ENCODE measurements around the gene TTC5. TPM values are rescaled to one million over a fixed set of nuclear protein-coding genes. Genes with fewer than 3 reads are reported as not detected.
"Not testable (repeated sequence)": the region's sequence is repeated elsewhere in the genome, so short reads cannot be mapped to it uniquely, and the experiment has no call there.

The TTC5 gene, protein sequence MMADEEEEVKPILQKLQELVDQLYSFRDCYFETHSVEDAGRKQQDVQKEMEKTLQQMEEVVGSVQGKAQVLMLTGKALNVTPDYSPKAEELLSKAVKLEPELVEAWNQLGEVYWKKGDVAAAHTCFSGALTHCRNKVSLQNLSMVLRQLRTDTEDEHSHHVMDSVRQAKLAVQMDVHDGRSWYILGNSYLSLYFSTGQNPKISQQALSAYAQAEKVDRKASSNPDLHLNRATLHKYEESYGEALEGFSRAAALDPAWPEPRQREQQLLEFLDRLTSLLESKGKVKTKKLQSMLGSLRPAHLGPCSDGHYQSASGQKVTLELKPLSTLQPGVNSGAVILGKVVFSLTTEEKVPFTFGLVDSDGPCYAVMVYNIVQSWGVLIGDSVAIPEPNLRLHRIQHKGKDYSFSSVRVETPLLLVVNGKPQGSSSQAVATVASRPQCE
- total RNA-seq, result 10 to 100 TPM; 20.5 to 21.2 TPM

- ChIA-PET POLR2A (interaction anchor here (2.7 kb wide), 1 partner anchor 38 kb away, joined by 10 read pairs; the partner anchor contains the start of gene PARP2), CTCF (interaction anchor here (0.7 to 4.0 kb wide), 8 partner anchors 11 to 111 kb away, joined by 3 to 15 read pairs (median 4); partner anchors contain the start of gene PARP2)
- DNase-seq, result peak; percentile 91
Measured at GRCh38 chr14:20305265-20306078, at the start of gene TTC5. Gene TTC5, minus strand, starts transcription at chr14:20305951. Its CDS starts 14 bp downstream, at chr14:20305937.

GRCh38 chr14:20350860-20351259 lies 45.1 kb upstream of the TTC5 start:
- peaks cover 4% of the 10 kb centered on the region for H3K4me1 Mint-ChIP-seq
- H3K4me3 Mint-ChIP-seq, result no peak overlapping the region
- no peak for DNase-seq
- CTCF ChIA-PET, result interaction anchor here (1.1 to 3.5 kb wide), 2 partner anchors 23 to 24 kb away, joined by 3 to 21 read pairs; no protein-coding TSS in a partner anchor
- H3K36me3 Mint-ChIP-seq (ENCODE audit: low read depth), result peaks cover 67% of the 10 kb centered on the region
- no peak overlapping the region for H3K27ac Mint-ChIP-seq
- H3K27me3 Mint-ChIP-seq, result no peaks in the 10 kb centered on the region
- H3K9me3 Mint-ChIP-seq, result no peaks in the 10 kb centered on the region
- POLR2A ChIA-PET, result interaction anchor here (1.5 kb wide), 1 partner anchor 8 kb away, joined by 5 read pairs; the partner anchor contains the start of gene PARP2

More at GRCh38 chr14:20305265-20306078, at the start of gene TTC5:
- H3K4me1 Mint-ChIP-seq, result peaks cover 32% of the 10 kb centered on the region
- H3K36me3 Mint-ChIP-seq (ENCODE audit: low read depth), result peaks cover 17% of the 10 kb centered on the region
- peak within 1 kb of the TSS; percentile 83 for H3K4me3 Mint-ChIP-seq
- H3K27ac Mint-ChIP-seq, result peak within 1 kb of the TSS; percentile 67
- H3K9me3 Mint-ChIP-seq, result no peaks in the 10 kb centered on the region
- no peaks in the 10 kb centered on the region for H3K27me3 Mint-ChIP-seq

DNA sequence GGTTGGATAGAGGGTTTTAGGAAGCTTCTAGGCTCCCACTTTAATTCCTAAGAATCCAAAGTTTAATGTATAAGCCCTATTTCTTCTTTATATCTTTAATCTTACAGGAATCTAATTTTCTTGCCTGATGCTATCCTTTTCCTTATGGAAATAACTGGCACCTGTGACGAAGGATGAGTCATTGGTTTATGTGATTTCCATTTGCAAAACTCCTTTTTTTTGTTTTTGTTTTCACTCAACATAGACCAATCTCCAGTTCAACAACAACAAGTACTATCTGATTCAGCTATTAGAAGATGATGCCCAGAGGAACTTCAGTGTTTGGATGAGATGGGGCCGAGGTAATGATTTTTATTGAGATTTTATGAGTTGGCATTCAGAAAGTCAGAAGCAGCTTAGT lies 44.5 kb upstream of the TTC5 start:
- H3K9me3 Mint-ChIP-seq, result no peaks in the 10 kb centered on the region
- H3K4me3 Mint-ChIP-seq, result no peak overlapping the region
- no peak overlapping the region for H3K27ac Mint-ChIP-seq
- CTCF ChIA-PET, result interaction anchor here (0.7 to 3.5 kb wide), 3 partner anchors 23 to 260 kb away, joined by 3 to 21 read pairs (median 4); partner anchors contain the start of gene TTC5
- no peak for DNase-seq
- peaks cover 68% of the 10 kb centered on the region for H3K36me3 Mint-ChIP-seq (ENCODE audit: low read depth)
- H3K27me3 Mint-ChIP-seq, result no peaks in the 10 kb centered on the region
- peaks cover 10% of the 10 kb centered on the region for H3K4me1 Mint-ChIP-seq
- POLR2A ChIA-PET, result interaction anchor here (1.2 to 1.5 kb wide), 2 partner anchors 105 to 119 kb away, joined by 3 read pairs; partner anchors contain the start of gene PNP

DNA sequence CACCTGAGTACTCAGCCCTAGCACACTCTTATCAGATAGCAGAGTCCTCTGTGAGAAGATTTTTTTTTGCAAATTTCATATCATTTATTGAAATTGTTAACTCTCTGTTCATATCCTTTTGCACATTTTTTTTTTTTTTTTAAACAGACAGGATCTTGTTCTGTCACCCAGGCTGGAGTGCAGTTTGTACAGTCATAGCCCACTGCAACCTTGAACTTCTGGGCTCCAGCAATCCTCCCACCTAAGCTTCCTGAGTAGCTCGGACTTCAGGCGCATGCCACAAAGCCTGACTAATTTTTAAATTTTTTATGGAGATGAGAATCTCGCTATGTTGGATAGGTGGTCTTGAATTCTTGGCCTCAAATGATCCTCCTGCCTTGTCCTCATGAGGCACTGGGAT lies 42.0 kb upstream of the TTC5 start:
- no peaks in the 10 kb centered on the region for H3K9me3 Mint-ChIP-seq
- DNase-seq, result no peak
- H3K36me3 Mint-ChIP-seq (ENCODE audit: low read depth), result peaks cover 56% of the 10 kb centered on the region
- no peaks in the 10 kb centered on the region for H3K27me3 Mint-ChIP-seq
- POLR2A ChIA-PET, result no interaction called here
- peaks cover 27% of the 10 kb centered on the region for H3K4me1 Mint-ChIP-seq
- no peak overlapping the region for H3K27ac Mint-ChIP-seq
- H3K4me3 Mint-ChIP-seq, result no peak overlapping the region
- CTCF ChIA-PET, result interaction anchor here (3.5 kb wide), 1 partner anchor 20 kb away, joined by 21 read pairs; no protein-coding TSS in a partner anchor

DNA sequence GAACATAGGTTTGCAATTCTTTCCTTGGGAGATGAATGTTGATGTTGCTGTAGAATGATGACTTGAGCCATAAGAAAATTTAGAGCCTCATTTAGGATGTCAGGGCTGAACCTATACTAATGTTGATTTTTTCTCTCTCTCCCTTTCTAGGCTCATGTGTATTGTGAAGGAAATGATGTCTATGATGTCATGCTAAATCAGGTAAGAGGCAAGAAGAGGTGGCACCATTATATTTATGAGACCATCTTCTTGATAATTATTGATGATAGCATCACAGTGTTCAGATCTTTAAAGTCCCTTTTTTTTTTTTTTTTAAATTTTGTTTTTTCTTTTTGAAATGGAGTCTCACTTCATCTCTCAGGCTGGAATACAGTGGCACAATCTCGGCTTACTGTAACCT lies 41.0 kb upstream of the TTC5 start:
- POLR2A ChIA-PET, result no interaction called here
- Mint-ChIP-seq H3K27me3 (no peaks in the 10 kb centered on the region), H3K27ac (no peak overlapping the region), H3K36me3 (ENCODE audit: low read depth) (peaks cover 46% of the 10 kb centered on the region), H3K4me3 (no peak overlapping the region), H3K9me3 (no peaks in the 10 kb centered on the region), H3K4me1 (peaks cover 27% of the 10 kb centered on the region)
- CTCF ChIA-PET, result no interaction called here
- no peak for DNase-seq

DNA sequence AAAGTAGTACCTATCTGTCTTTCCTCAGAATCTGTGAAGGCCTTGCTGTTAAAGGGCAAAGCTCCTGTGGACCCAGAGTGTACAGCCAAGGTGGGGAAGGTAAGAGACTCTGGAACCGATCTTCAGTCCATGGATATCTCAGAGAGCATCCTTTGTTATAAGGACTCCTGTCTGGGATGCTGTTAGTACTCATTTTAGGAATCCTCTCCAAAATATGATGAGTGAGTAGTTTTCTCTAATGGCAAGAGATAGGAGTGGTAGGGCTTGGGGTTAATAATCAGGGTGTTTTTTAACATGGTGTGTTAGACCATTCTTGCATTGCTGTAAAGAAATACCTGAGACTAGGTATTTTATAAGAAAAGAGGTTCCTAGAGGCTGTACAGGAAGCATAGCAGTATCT lies 39.6 kb upstream of the TTC5 start:
- ChIA-PET CTCF (interaction anchor here (4.4 kb wide), 1 partner anchor 264 kb away, joined by 29 read pairs; no protein-coding TSS in a partner anchor), POLR2A (interaction anchor here (3.6 kb wide), 1 partner anchor 264 kb away, joined by 22 read pairs; no protein-coding TSS in a partner anchor)
- DNase-seq, result no peak
- peak overlapping the region; percentile 40 for H3K27ac Mint-ChIP-seq
- H3K4me3 Mint-ChIP-seq, result peak overlapping the region; percentile 9
- no peaks in the 10 kb centered on the region for H3K27me3 Mint-ChIP-seq
- peaks cover 36% of the 10 kb centered on the region for H3K36me3 Mint-ChIP-seq (ENCODE audit: low read depth)
- H3K9me3 Mint-ChIP-seq, result no peaks in the 10 kb centered on the region
- peaks cover 27% of the 10 kb centered on the region for H3K4me1 Mint-ChIP-seq

DNA sequence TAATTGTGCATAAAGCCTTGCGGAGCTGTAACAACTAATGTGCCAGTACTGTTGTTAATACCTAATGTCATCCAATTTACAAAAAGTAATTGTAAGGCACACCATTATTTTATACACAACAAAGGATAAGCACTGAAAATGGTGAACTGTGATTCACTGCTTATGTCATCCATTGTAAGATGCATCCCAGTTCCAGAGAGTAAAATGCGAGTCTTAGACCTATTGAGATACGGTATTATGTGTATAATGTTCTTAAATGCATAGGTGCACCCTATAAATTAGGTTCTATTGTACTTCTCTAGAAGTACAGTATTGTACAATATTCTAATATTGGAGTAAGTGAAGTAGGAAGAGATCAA lies 38.1 kb upstream of the TTC5 start:
- peak overlapping the region; percentile 84 for H3K27ac Mint-ChIP-seq
- ChIA-PET POLR2A (interaction anchor here (0.7 to 5.0 kb wide), 29 partner anchors 7 to 438 kb away, joined by 3 to 144 read pairs (median 5); partner anchors contain the start of genes APEX1, CCNB1IP1, OSGEP and PIP4P1), CTCF (interaction anchor here (0.6 to 7.7 kb wide), 14 partner anchors 11 to 339 kb away, joined by 3 to 108 read pairs (median 9); partner anchors contain the start of genes APEX1, CCNB1IP1, OSGEP and PIP4P1)
- peaks cover 23% of the 10 kb centered on the region for H3K4me1 Mint-ChIP-seq
- DNase-seq, result no peak
- H3K9me3 Mint-ChIP-seq, result no peaks in the 10 kb centered on the region
- peaks cover 2% of the 10 kb centered on the region for H3K27me3 Mint-ChIP-seq
- peaks cover 27% of the 10 kb centered on the region for H3K36me3 Mint-ChIP-seq (ENCODE audit: low read depth)
- H3K4me3 Mint-ChIP-seq, result peak overlapping the region; percentile 89

DNA sequence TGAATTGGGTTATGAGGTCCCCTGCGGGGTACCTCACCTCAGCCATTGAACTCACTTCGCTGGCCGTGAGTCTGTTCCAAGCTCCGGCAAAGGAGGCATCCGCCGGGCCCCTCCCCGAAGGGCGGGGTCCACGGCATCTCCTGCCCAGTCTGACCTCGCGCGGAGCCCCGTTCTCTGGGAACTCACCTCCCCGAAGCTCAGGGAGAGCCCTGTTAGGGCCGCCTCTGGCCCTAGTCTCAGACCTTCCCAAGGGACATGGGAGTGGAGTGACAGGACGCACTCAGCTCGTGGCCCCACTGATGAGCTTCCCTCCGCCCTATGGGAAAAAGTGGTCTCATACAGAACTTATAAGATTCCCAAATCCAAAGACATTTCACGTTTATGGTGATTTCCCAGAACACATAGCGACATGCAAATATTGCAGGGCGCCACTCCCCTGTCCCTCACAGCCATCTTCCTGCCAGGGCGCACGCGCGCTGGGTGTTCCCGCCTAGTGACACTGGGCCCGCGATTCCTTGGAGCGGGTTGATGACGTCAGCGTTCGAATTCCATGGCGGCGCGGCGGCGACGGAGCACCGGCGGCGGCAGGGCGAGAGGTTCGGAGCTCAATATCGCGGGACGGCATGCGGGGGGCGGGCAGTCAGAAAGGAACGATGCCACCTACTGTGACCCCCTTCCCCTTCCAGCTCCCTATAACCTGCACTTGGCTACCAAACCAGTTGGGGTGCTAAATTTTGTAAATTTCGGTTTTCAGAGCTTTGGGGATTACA lies 37.5 kb upstream of the TTC5 start, which contains the start of gene PARP2:
TSS of gene PARP2 (plus strand) at position 544 of the 770 bp plus-strand sequence. CDS start at position 551, 7 bp downstream.
- Mint-ChIP-seq H3K4me3 (peak within 1 kb of the TSS; percentile 89), H3K27ac (peak within 1 kb of the TSS; percentile 84), H3K36me3 (ENCODE audit: low read depth) (peaks cover 25% of the 10 kb centered on the region), H3K9me3 (no peaks in the 10 kb centered on the region), H3K4me1 (peaks cover 23% of the 10 kb centered on the region), H3K27me3 (peaks cover 3% of the 10 kb centered on the region)
- DNase-seq, result peak; percentile 96
- CTCF ChIA-PET, result interaction anchor here (0.6 to 7.7 kb wide), 22 partner anchors 9 to 339 kb away, joined by 3 to 108 read pairs (median 4); partner anchors contain the start of genes APEX1, CCNB1IP1, OSGEP and PIP4P1
- POLR2A ChIA-PET, result interaction anchor here (0.5 to 5.0 kb wide), 42 partner anchors 8 to 761 kb away, joined by 3 to 144 read pairs (median 4); partner anchors contain the start of genes APEX1, CCNB1IP1, OSGEP and PIP4P1

- Mint-ChIP-seq H3K4me1 (peaks cover 23% of the 10 kb centered on the region), H3K36me3 (ENCODE audit: low read depth) (peaks cover 16% of the 10 kb centered on the region), H3K27me3 (peaks cover 6% of the 10 kb centered on the region), H3K4me3 (no peak overlapping the region), H3K9me3 (no peaks in the 10 kb centered on the region), H3K27ac (no peak overlapping the region)
- ChIA-PET POLR2A (interaction anchor here (2.6 to 5.0 kb wide), 9 partner anchors 12 to 341 kb away, joined by 10 to 144 read pairs (median 44); partner anchors contain the start of genes APEX1, CCNB1IP1, OSGEP and PIP4P1), CTCF (interaction anchor here (0.7 to 7.7 kb wide), 10 partner anchors 8 to 341 kb away, joined by 3 to 108 read pairs (median 9); partner anchors contain the start of genes CCNB1IP1, PIP4P1, TEP1 and TTC5)
- no peak for DNase-seq
Measured at GRCh38 chr14:20341646-20342045, 35.9 kb upstream of the TTC5 start.

GRCh38 chr14:20341032-20341431 lies 35.3 kb upstream of the TTC5 start:
- not testable (repeated sequence) for DNase-seq, H3K9me3 Mint-ChIP-seq, H3K27me3 Mint-ChIP-seq, H3K4me3 Mint-ChIP-seq, H3K27ac Mint-ChIP-seq
- H3K36me3 Mint-ChIP-seq (ENCODE audit: low read depth), result peaks cover 13% of the 10 kb centered on the region
- H3K4me1 Mint-ChIP-seq, result peaks cover 23% of the 10 kb centered on the region
- POLR2A ChIA-PET, result interaction anchor here (3.0 to 5.0 kb wide), 5 partner anchors 11 to 342 kb away, joined by 44 to 144 read pairs (median 53); partner anchors contain the start of genes APEX1, CCNB1IP1, OSGEP and PIP4P1
- CTCF ChIA-PET, result interaction anchor here (1.0 to 7.7 kb wide), 6 partner anchors 8 to 268 kb away, joined by 3 to 108 read pairs (median 16); partner anchors contain the start of genes CCNB1IP1, TEP1 and TTC5

DNA sequence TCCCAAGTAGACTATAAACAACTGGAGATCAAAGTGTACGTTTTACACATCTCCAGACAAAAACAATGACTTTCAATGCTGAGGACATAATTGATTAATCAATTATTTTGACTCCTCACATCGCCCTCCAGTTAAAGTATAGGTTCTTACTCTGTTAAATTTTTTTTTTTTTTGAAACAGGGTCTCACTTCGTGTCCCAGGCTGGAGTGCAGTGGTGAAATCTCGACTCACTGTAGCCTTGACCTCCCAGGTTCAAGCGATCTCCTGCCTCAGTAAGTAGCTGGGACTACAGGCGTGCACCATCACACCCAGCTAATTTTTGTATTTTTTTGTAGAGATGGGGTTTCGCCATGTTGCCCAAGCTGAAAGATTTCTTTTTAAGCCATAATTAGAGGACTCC lies 28.3 kb upstream of the TTC5 start:
- ChIA-PET CTCF (interaction anchor here (0.6 to 2.8 kb wide), 6 partner anchors 8 to 357 kb away, joined by 3 to 29 read pairs (median 3); partner anchors contain the start of gene PARP2), POLR2A (interaction anchor here (0.6 to 9.5 kb wide), 9 partner anchors 8 to 349 kb away, joined by 3 to 144 read pairs (median 3); partner anchors contain the start of genes APEX1, PARP2, PIP4P1 and PNP)
- Mint-ChIP-seq H3K4me1 (peaks cover 51% of the 10 kb centered on the region), H3K4me3 (no peak overlapping the region), H3K27ac (no peak overlapping the region), H3K36me3 (ENCODE audit: low read depth) (peaks cover 16% of the 10 kb centered on the region), H3K9me3 (no peaks in the 10 kb centered on the region), H3K27me3 (peaks cover 5% of the 10 kb centered on the region)
- no peak for DNase-seq

All from activated CD4-positive, alpha-beta memory T cell treated with anti-CD3 and anti-CD28 coated beads, Interleukin-2, amount 10 ng/mL, durations not matched to agents 7 days and 5 days (primary cell).